HG02885 (cell line): ENCODE results near the gene POLDIP2.

ENCODE experiments used
- ATAC-seq: cut with Tn5 transposase; IDR thresholded peaks from one replicate; pipeline ENCODE4 v1.9.1; 2021; ENCODE audit warnings: mild to moderate bottlenecking; ENCODE audit not compliant: unreplicated experiment, poor library complexity

POLDIP2 gene

GRCh38 chr17:28357061-28357900 is at the start of gene POLDIP2:
TSS of gene POLDIP2 (minus strand) at chr17:28357527. CDS start at chr17:28357448, 79 bp downstream.
- peak; percentile 97 for ATAC-seq

- ATAC-seq = peak; percentile 11
Observed at GRCh38 chr17:28406473-28406814, 49.1 kb upstream of the POLDIP2 start.

- ATAC-seq = peak; percentile 80
Observed at GRCh38 chr17:28405632-28406472, 48.5 kb upstream of the POLDIP2 start, which contains the start of gene SLC46A1. TSS of gene SLC46A1 (minus strand) at chr17:28406212. CDS start at chr17:28406114, 98 bp downstream.

GRCh38 chr17:28404812-28405570 is 47.7 kb upstream of the POLDIP2 start:
- no peak for ATAC-seq

- no peak for ATAC-seq
Observed at GRCh38 chr17:28404461-28404811, 47.1 kb upstream of the POLDIP2 start.

- no peak for ATAC-seq
Observed at GRCh38 chr17:28404007-28404406, 46.7 kb upstream of the POLDIP2 start.

- no peak for ATAC-seq
Observed at GRCh38 chr17:28402844-28403243, 45.5 kb upstream of the POLDIP2 start.

GRCh38 chr17:28402224-28402630 is 44.9 kb upstream of the POLDIP2 start:
- ATAC-seq = no peak

- no peak for ATAC-seq
Observed at GRCh38 chr17:28399808-28400207, 42.5 kb upstream of the POLDIP2 start.

GRCh38 chr17:28398280-28398981 is 41.1 kb upstream of the POLDIP2 start:
- ATAC-seq = no peak

GRCh38 chr17:28397687-28398279 is 40.5 kb upstream of the POLDIP2 start:
- no peak for ATAC-seq

- no peak for ATAC-seq
Observed at GRCh38 chr17:28397275-28397674, 39.9 kb upstream of the POLDIP2 start.

GRCh38 chr17:28396635-28397239 is 39.4 kb upstream of the POLDIP2 start:
- no peak for ATAC-seq

- ATAC-seq = no peak
Observed at GRCh38 chr17:28395968-28396367, 38.6 kb upstream of the POLDIP2 start.

- ATAC-seq = no peak
Observed at GRCh38 chr17:28395426-28395825, 38.1 kb upstream of the POLDIP2 start.

GRCh38 chr17:28394337-28395116 is 37.2 kb upstream of the POLDIP2 start:
- ATAC-seq = no peak

GRCh38 chr17:28392491-28392890 is 35.2 kb upstream of the POLDIP2 start:
- no peak for ATAC-seq

GRCh38 chr17:28391401-28391800 is 34.1 kb upstream of the POLDIP2 start:
- ATAC-seq = no peak
